Measurements from ENCODE around the gene GLMP. TPM values are rescaled to one million over a fixed set of nuclear protein-coding genes. Genes with fewer than 3 reads are reported as not detected.

GLMP gene
- total RNA-seq, 2 experiments from 2014 or later, result 10.0 to 10.1 TPM

DNA sequence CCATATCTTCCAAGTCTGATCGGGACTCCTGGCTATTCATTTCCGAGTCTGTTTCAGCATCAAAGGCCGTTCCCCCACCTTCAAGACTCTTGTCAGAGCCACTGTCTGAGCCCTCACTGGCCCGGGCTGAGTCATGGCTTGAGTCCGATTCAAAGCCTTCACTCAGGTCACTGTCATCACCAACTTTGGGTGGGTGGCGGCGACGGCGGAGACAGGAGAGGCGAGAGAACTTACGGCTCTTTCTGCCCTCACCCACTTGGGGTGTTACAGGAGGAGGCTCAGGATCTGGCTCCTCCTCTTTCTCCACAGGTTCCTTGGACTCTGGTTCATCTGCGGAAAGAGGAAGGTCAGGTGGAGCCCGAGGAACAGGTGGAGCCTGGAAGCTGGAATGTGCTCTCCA lies 29.4 kb downstream of the GLMP start:
- H3K4me3 Mint-ChIP-seq, result no peak overlapping the region
- H3K27ac Mint-ChIP-seq, result no peak overlapping the region
- H3K27me3 Mint-ChIP-seq (ENCODE audit: low read depth), result no peaks in the 10 kb centered on the region
- CTCF ChIA-PET, result interaction anchor here (1.0 kb wide), 1 partner anchor 136 kb away, joined by 3 read pairs; no protein-coding TSS in a partner anchor
- intact Hi-C loops (cut with micrococcal nuclease), result no loop called here
- peaks cover 12% of the 10 kb centered on the region for H3K4me1 Mint-ChIP-seq (ENCODE audit: low read depth)
- H3K9me3 Mint-ChIP-seq, result no peaks in the 10 kb centered on the region
- no peak for DNase-seq
- peaks cover 53% of the 10 kb centered on the region for H3K36me3 Mint-ChIP-seq (ENCODE audit: low read depth)

DNA sequence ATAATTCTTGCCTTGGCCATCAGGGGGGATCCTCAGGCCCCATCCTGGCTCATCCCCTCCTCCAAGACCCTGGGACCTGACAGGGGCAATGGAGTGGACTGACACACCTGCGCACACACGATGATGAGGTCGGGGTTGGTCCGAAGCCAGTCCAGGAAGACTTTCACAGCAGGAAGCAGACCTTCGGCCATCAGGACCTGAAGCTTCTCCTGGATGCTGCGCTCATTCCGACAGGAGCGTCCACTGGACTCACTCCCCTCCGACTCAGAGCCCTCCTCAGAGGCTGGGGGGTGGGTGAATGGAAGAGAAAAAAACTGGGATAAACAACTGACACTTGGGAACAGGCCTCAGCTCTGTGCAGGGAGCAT lies 32.2 kb downstream of the GLMP start:
- intact Hi-C loops (cut with micrococcal nuclease), result loop anchor here (5.0 kb wide), 1 partner anchor 54 kb away; no protein-coding TSS in a partner anchor
- peaks cover 12% of the 10 kb centered on the region for H3K4me1 Mint-ChIP-seq (ENCODE audit: low read depth)
- no peaks in the 10 kb centered on the region for H3K27me3 Mint-ChIP-seq (ENCODE audit: low read depth)
- CTCF ChIA-PET, result interaction anchor here (0.6 kb wide), 1 partner anchor 96 kb away, joined by 3 read pairs; no protein-coding TSS in a partner anchor
- no peak for DNase-seq
- no peak overlapping the region for H3K27ac Mint-ChIP-seq
- H3K4me3 Mint-ChIP-seq, result no peak overlapping the region
- H3K9me3 Mint-ChIP-seq, result no peaks in the 10 kb centered on the region
- H3K36me3 Mint-ChIP-seq (ENCODE audit: low read depth), result peaks cover 63% of the 10 kb centered on the region

DNA sequence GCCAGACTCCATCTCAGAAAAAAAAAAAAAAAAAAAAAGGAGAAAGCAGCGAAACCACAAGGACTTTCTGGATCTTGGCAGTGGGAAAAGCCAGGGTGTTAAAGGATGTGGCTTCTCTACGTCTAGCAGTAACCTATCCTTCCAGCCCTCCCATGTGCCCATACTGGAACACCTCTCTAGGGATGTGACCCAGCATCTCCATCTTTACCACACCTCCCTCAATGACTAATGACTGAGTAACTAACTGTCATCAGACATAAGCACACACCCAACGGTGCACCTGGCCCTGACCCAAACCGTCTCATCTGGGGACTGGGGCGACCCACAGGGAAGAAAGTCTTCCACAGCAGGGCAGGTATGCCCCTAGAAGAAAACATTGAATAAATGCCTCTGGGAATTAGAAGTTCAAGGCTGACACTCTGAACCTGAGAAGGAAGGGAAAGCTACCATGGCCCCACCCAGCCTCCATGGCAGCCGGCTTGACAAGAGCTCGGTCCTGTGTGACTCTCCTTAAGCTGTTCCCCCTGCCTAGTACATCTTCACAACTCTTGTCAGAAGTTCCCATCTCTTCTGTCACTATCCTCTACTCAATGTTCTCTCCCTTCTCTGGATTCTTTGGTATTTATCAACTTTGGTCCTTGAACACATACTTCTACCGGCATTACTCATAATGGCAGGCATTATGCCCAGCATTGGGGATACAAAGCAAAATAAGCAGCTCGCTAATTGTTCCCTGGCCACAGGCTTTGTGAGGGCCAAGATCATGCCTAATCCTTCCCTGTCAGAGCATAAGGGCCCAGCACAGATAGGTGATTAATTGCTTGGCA lies 32.8 kb downstream of the GLMP start:
- no peak overlapping the region for H3K4me3 Mint-ChIP-seq
- CTCF ChIA-PET, result interaction anchor here (0.6 kb wide), 1 partner anchor 57 kb away, joined by 3 read pairs; no protein-coding TSS in a partner anchor

DNA sequence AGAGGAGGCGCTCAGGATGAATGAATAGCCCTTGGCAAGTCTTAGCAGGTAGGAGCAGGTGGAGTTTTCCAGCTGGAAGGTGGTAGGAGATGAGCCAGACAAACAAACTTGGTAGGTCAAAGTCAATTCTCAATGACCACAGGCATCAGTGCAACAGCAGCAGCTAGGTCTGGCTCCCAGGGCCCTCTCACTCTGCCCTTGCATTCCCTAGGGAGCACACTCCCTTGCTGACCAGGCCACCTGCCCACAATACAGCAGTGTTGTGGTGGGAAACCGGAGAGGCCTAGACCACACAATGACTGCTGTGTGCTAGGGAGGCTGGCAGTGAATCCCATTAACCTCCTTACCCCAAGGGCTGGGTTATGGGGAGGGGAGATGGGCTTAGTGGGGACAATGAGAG lies 34.6 kb downstream of the GLMP start:
- peaks cover 54% of the 10 kb centered on the region for H3K36me3 Mint-ChIP-seq (ENCODE audit: low read depth)
- H3K27me3 Mint-ChIP-seq (ENCODE audit: low read depth), result no peaks in the 10 kb centered on the region
- H3K27ac Mint-ChIP-seq, result peak overlapping the region; percentile 6
- H3K4me1 Mint-ChIP-seq (ENCODE audit: low read depth), result peaks cover 12% of the 10 kb centered on the region
- CTCF ChIA-PET, result interaction anchor here (0.6 kb wide), 1 partner anchor 58 kb away, joined by 3 read pairs; no protein-coding TSS in a partner anchor
- H3K4me3 Mint-ChIP-seq, result no peak overlapping the region
- intact Hi-C loops (cut with micrococcal nuclease), result loop anchor here (5.0 kb wide), 1 partner anchor 56 kb away; no protein-coding TSS in a partner anchor
- H3K9me3 Mint-ChIP-seq, result no peaks in the 10 kb centered on the region
- no peak for DNase-seq

More for the DNA sequence above, 32.8 kb downstream of the GLMP start:
- intact Hi-C loops (cut with micrococcal nuclease), result loop anchor here (5.0 kb wide), 1 partner anchor 55 kb away; no protein-coding TSS in a partner anchor
- no peak for DNase-seq
- H3K27ac Mint-ChIP-seq, result peak overlapping the region; percentile 20
- peaks cover 63% of the 10 kb centered on the region for H3K36me3 Mint-ChIP-seq (ENCODE audit: low read depth)
- H3K27me3 Mint-ChIP-seq (ENCODE audit: low read depth), result no peaks in the 10 kb centered on the region
- H3K9me3 Mint-ChIP-seq, result no peaks in the 10 kb centered on the region
- H3K4me1 Mint-ChIP-seq (ENCODE audit: low read depth), result peaks cover 12% of the 10 kb centered on the region

GRCh38 chr1:156259805-156260204 lies 35.7 kb downstream of the GLMP start:
- H3K36me3 Mint-ChIP-seq (ENCODE audit: low read depth), result peaks cover 46% of the 10 kb centered on the region
- H3K27me3 Mint-ChIP-seq (ENCODE audit: low read depth), result no peaks in the 10 kb centered on the region
- no peaks in the 10 kb centered on the region for H3K9me3 Mint-ChIP-seq
- intact Hi-C loops (cut with micrococcal nuclease), result loop anchor here (5.0 kb wide), 1 partner anchor 57 kb away; no protein-coding TSS in a partner anchor
- H3K4me3 Mint-ChIP-seq, result no peak overlapping the region
- peak; percentile 45 for DNase-seq
- H3K27ac Mint-ChIP-seq, result no peak overlapping the region
- peaks cover 12% of the 10 kb centered on the region for H3K4me1 Mint-ChIP-seq (ENCODE audit: low read depth)
- CTCF ChIA-PET, result interaction anchor here (0.6 to 1.5 kb wide), 5 partner anchors 9 to 210 kb away, joined by 3 read pairs; partner anchors contain the start of gene PAQR6

DNA sequence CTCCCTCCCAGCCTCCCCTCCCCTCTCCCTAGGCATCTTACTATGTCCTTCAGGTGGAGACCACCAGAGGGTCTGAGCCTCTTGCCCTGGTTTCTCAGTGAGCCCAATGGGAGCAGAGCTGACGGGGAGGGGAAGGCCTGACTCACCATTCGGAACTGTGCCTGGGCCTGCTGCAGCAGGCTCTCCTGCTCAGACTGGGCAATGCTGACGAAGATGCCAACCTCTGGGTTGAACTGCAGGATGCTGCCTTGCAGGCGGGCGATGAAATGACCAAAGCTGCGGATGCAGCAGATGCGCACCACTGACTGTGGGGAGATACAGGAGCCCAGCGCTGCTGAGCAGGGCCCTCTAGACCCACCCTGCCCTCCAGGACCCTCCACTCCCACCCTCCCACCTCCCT lies 36.6 kb downstream of the GLMP start:
- H3K36me3 Mint-ChIP-seq (ENCODE audit: low read depth), result peaks cover 43% of the 10 kb centered on the region
- no peaks in the 10 kb centered on the region for H3K27me3 Mint-ChIP-seq (ENCODE audit: low read depth)
- DNase-seq, result no peak
- CTCF ChIA-PET, result interaction anchor here (0.8 kb wide), 1 partner anchor 61 kb away, joined by 3 read pairs; no protein-coding TSS in a partner anchor
- intact Hi-C loops (cut with micrococcal nuclease), result no loop called here
- no peaks in the 10 kb centered on the region for H3K9me3 Mint-ChIP-seq
- peaks cover 10% of the 10 kb centered on the region for H3K4me1 Mint-ChIP-seq (ENCODE audit: low read depth)
- no peak overlapping the region for H3K4me3 Mint-ChIP-seq
- no peak overlapping the region for H3K27ac Mint-ChIP-seq

DNA sequence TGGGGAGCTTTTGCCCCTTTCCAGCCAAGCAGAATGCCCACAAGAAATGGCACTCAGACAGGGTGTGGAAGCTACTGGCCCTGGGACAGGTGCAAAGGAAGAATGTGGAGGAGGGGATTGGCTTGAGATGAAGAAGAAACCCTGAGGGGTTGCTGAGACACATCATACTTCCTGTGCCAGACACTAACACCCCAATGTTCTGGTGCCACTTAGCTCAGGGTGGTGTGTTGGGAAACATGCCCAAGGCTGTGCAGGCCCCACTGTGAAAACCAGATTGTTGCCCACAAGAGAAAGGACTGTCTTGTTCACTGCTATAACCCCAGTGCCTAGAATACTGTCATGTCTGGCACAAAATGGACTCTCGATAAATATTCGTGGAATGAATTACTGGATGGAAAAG lies 37.8 kb downstream of the GLMP start:
- peaks cover 40% of the 10 kb centered on the region for H3K36me3 Mint-ChIP-seq (ENCODE audit: low read depth)

GRCh38 chr1:156253634-156254033 lies 41.8 kb downstream of the GLMP start:
- no peak for DNase-seq
- H3K27me3 Mint-ChIP-seq (ENCODE audit: low read depth), result no peaks in the 10 kb centered on the region
- no peaks in the 10 kb centered on the region for H3K9me3 Mint-ChIP-seq
- H3K27ac Mint-ChIP-seq, result no peak overlapping the region
- H3K4me3 Mint-ChIP-seq, result no peak overlapping the region
- no peaks in the 10 kb centered on the region for H3K4me1 Mint-ChIP-seq (ENCODE audit: low read depth)
- intact Hi-C loops (cut with micrococcal nuclease), result no loop called here
- CTCF ChIA-PET, result interaction anchor here (0.6 to 1.5 kb wide), 2 partner anchors 24 to 111 kb away, joined by 5 read pairs; no protein-coding TSS in a partner anchor
- peaks cover 27% of the 10 kb centered on the region for H3K36me3 Mint-ChIP-seq (ENCODE audit: low read depth)

More for the DNA sequence above, 37.8 kb downstream of the GLMP start:
- CTCF ChIA-PET, result interaction anchor here (0.5 to 1.1 kb wide), 4 partner anchors 24 to 165 kb away, joined by 3 to 4 read pairs (median 3); no protein-coding TSS in a partner anchor
- peaks cover 4% of the 10 kb centered on the region for H3K4me1 Mint-ChIP-seq (ENCODE audit: low read depth)
- intact Hi-C loops (cut with micrococcal nuclease), result no loop called here
- no peak overlapping the region for H3K4me3 Mint-ChIP-seq
- H3K27me3 Mint-ChIP-seq (ENCODE audit: low read depth), result no peaks in the 10 kb centered on the region
- DNase-seq, result no peak
- peak overlapping the region; percentile 37 for H3K27ac Mint-ChIP-seq
- no peaks in the 10 kb centered on the region for H3K9me3 Mint-ChIP-seq

- intact Hi-C loops (cut with micrococcal nuclease), result no loop called here
- Mint-ChIP-seq H3K27ac (peak overlapping the region; percentile 18), H3K4me3 (no peak overlapping the region), H3K36me3 (ENCODE audit: low read depth) (peaks cover 22% of the 10 kb centered on the region), H3K4me1 (ENCODE audit: low read depth) (no peaks in the 10 kb centered on the region), H3K9me3 (no peaks in the 10 kb centered on the region), H3K27me3 (ENCODE audit: low read depth) (no peaks in the 10 kb centered on the region)
- CTCF ChIA-PET, result interaction anchor here (1.1 to 1.2 kb wide), 3 partner anchors 8 to 110 kb away, joined by 3 to 4 read pairs (median 4); no protein-coding TSS in a partner anchor
- DNase-seq, result no peak
Measured at GRCh38 chr1:156251527-156251926, 44.0 kb downstream of the GLMP start.

DNA sequence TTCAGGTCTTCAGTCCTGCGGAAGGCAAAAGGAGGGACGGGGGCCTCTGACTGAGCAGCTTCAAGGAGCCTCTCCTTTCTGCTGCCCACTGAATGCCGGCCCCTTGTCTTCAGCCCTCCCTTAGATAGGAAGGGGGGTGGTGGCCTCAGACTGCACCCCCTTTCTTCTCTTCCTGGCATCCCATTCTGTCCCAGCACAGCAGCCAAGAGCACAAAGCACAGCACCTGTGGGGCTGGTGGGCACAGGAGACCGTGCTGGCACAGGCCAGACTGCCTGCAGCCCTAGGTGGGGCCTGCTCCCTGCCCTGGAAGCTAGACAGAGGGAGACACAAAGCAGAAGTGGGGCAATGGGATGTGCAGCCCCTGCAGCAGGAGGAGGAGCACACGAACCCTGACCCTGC lies 45.9 kb downstream of the GLMP start:
- Mint-ChIP-seq H3K4me1 (ENCODE audit: low read depth) (peaks cover 11% of the 10 kb centered on the region), H3K27ac (peak overlapping the region; percentile 24), H3K4me3 (no peak overlapping the region), H3K27me3 (ENCODE audit: low read depth) (no peaks in the 10 kb centered on the region), H3K36me3 (ENCODE audit: low read depth) (peaks cover 17% of the 10 kb centered on the region), H3K9me3 (no peaks in the 10 kb centered on the region)
- no peak for DNase-seq
- CTCF ChIA-PET, result interaction anchor here (1.0 kb wide), 1 partner anchor 108 kb away, joined by 3 read pairs; no protein-coding TSS in a partner anchor
- intact Hi-C loops (cut with micrococcal nuclease), result no loop called here

DNA sequence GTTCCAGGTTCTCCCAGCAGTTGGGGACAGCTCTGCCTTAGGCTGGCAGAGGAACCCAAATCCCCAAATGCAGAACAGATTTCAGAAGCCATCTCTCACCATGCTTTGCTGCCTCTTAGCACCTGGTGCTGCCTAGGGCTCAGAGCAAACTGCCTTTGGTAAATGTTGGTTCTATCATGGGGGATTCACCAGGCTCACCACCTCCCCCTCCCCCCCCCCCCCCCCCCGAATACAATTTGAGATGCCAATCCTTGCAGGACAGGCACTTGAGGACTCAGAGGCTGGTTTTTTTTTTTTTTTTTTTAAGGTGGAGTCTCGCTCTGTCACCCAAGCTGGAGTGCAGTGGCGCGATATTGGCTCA lies 47.2 kb downstream of the GLMP start:
- Mint-ChIP-seq H3K4me1 (ENCODE audit: low read depth) (peaks cover 11% of the 10 kb centered on the region), H3K27ac (no peak overlapping the region), H3K27me3 (ENCODE audit: low read depth) (no peaks in the 10 kb centered on the region), H3K36me3 (ENCODE audit: low read depth) (peaks cover 11% of the 10 kb centered on the region), H3K9me3 (no peaks in the 10 kb centered on the region), H3K4me3 (no peak overlapping the region)
- intact Hi-C loops (cut with micrococcal nuclease), result no loop called here
- CTCF ChIA-PET, result interaction anchor here (1.0 kb wide), 1 partner anchor 11 kb away, joined by 3 read pairs; no protein-coding TSS in a partner anchor
- DNase-seq, result no peak

- intact Hi-C loops (cut with micrococcal nuclease), result no loop called here
Measured at GRCh38 chr1:156247460-156248322, 47.8 kb downstream of the GLMP start, which contains the start of gene PAQR6. TSS of gene PAQR6 (minus strand) at chr1:156248056. CDS start at chr1:156246731, 1,325 bp downstream.

More at GRCh38 chr1:156247460-156248322, 47.8 kb downstream of the GLMP start, which contains the start of gene PAQR6:
- peaks cover 11% of the 10 kb centered on the region for H3K4me1 Mint-ChIP-seq (ENCODE audit: low read depth)
- no peak within 1 kb of the TSS for H3K4me3 Mint-ChIP-seq
- CTCF ChIA-PET, result interaction anchor here (1.0 kb wide), 1 partner anchor 12 kb away, joined by 3 read pairs; no protein-coding TSS in a partner anchor
- H3K27me3 Mint-ChIP-seq (ENCODE audit: low read depth), result no peaks in the 10 kb centered on the region
- H3K36me3 Mint-ChIP-seq (ENCODE audit: low read depth), result peaks cover 7% of the 10 kb centered on the region
- H3K27ac Mint-ChIP-seq, result no peak within 1 kb of the TSS
- no peaks in the 10 kb centered on the region for H3K9me3 Mint-ChIP-seq
- no peak for DNase-seq
